ELF-1 (cell line): ENCODE measurements around the gene YIPF3.
"Not testable (repeated sequence)": the region's sequence is repeated elsewhere in the genome, so short reads cannot be mapped to it uniquely, and the experiment has no call there.

Source experiments
- DNase-seq: peaks from one replicate; pipeline ENCODE4 v3.0.0-alpha.2; 2016; ENCODE audit warnings: low read depth, low spot score

YIPF3 gene

GRCh38 chr6:43493230-43493629 is 23.5 kb downstream of the YIPF3 start:
- no peak for DNase-seq

- DNase-seq, result no peak
Observed at GRCh38 chr6:43492673-43493072, 24.1 kb downstream of the YIPF3 start.

- no peak for DNase-seq
Observed at GRCh38 chr6:43491750-43492661, 24.7 kb downstream of the YIPF3 start.

GRCh38 chr6:43490523-43490939 is 26.2 kb downstream of the YIPF3 start:
- no peak for DNase-seq

GRCh38 chr6:43489277-43490072 is 27.3 kb downstream of the YIPF3 start:
- DNase-seq, result peak; percentile 88

- no peak for DNase-seq
Observed at GRCh38 chr6:43488667-43489276, 28.0 kb downstream of the YIPF3 start.

DNA sequence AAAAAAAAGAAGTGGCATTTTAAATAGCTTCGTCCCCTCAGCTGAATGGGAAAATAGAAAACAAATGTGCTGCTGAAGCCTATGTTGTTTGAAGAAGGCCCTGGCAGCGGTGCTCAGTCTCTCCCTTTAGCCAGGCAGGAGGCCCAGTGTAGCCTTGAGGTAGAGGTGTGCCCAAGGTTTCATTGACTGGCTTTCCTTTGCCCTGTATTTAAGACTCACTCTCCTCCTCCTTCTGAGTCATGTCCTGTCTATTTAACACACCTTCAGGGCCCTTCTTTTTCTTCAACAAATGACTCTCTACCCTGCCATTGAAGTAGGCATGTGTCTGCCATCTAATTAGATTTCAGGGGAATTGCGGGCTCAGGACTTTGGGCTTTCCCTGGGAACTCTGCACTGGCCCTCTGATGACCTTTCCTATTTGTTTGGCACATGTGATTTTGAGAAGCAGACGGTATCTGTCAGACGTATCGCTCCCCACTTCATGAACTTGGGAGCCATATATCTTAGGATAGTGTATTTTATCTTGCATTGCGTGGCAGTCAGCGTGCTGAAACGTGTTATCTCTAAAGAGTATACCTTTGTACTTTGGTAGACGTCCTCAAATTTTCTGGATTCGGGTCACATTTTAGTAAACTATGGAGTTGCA is 35.0 kb downstream of the YIPF3 start:
- DNase-seq, result no peak

DNA sequence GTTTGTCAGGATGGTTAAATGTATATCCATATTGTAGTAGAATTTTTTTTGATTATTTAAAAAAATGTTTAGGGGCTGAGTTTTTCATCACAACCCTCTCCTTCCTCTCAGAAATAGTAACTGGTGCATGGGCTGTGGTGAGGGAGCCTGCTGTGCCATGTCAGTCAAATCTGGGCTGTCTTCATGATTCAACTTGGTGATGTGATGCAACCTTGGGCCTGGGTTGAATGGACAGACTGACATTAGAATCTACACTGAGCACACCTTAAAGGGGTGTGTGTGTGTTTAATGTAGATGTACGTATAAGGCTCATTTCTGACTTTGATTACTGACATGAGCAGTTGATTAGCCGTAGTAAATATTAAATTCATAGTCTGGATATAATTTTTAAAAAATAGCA is 35.7 kb downstream of the YIPF3 start:
- no peak for DNase-seq

DNA sequence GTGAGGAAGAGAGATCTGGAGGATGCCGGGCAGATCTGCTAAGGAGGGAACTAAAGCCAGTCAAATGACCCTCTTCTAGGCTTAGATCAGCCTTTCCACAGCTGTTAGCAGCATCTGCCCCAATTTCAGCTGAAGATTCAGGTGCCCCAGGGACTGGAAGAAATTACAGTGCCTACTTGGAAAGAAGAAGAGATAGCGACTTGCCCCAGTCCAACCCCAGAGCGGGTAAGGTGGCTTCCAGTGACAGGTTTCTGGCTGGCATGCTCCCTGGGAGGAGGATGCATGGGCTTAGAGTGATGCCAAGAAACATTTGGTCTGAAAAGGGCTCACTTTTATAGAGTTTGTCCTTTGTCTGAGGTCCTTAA is 38.7 kb downstream of the YIPF3 start:
- no peak for DNase-seq

DNA sequence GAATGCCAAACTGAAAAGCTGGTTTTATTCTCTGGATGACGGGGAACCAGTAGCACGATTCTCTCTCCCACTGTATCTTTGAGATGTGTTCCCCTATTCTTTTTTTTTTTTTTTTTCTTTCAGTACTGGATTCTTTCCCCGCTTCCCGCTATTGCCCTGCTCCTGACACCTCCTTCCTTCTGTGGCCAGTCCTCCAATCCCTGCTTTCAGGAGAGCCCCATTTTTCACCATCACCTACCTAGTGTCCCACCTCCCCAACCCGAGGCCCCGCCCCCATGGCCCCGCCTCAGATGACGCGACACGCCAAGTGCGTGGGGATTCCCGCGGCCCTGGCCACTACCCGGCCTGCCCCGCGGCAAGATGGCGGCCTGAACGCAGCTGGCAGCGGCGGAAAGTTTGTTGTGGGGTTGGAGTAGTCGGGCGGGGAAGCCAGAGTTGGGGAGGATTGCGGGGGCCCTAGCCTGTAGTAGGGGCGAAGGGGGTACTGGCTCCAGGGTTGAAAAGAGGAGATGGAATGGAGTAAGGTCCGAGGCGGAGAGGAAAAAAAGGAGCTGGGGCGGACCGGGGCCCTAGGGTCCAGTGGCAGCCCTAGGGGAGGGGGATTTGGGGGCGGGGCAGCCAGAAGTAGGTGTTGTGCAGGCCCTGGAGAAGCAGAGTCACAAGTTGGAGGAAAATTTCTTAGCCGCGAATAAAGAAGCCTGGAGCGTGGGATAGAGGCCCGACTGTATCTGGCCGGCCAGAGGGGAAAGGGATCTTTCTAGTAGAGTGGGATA is 39.3 kb downstream of the YIPF3 start, which contains the start of gene TJAP1:
TJAP1 (plus strand) TSS at position 336 of the 773 bp plus-strand sequence. CDS start 21,432 bp downstream, outside the sequence.
- peak; percentile 66 for DNase-seq

DNA sequence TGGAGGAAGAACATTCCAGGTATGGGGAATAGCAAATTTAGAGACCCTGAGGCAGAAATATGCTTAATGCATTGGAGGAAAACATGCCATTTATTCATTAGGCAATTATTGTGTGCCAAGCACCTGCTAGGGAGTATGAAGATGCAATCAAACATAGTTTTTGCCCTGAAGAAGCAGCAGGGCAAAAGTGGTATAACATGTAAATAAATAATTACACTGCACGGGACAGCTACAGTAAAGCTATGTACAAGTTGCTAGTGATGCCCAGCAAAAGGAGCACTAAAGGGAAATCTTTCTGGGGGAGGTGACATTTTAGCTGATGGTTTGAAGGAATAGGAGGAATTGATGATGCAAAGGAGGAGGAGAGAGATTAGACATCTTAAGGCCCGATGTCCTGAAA is 40.0 kb downstream of the YIPF3 start:
- DNase-seq, result no peak

- no peak for DNase-seq
Observed at GRCh38 chr6:43475516-43475915, 41.2 kb downstream of the YIPF3 start.

DNA sequence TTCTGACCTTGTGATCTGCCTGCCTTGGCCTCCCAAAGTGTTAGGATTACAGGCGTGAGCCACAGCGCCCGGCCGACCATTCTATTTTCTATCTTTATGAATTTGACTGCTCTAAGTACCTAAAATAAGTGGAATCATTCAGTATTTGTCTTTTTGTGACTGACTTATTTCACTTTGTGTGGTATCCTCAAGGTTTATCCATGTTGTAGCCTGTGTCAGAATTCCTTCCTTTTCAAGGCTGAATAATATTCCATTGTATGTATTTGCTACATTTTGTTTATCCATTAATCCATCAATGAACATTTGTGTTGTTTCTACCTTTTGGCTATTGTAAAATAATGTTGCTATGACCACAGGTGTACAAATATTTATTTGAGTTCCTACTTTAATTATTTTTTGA is 44.2 kb downstream of the YIPF3 start:
- no peak for DNase-seq

DNA sequence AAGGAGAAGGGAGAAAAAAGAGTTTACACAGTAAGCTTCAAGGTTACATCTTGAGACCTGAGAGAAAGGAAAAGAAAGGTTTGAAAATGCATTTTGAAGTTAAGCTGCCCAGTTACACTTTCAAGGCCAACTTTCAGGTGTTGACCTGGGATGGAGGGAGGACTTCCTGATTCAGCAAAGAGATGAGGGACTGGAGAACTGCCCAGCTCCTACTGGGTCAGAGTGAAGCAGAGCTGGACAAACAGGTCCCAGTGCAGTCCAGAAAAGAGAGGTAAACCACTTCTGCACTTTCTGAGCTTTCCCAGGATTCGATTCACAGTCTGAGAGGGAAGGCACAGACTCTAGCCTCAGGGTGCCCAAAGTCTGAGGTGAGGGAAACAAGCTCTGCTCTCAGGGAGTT is 45.3 kb downstream of the YIPF3 start:
- peak; percentile 53 for DNase-seq

GRCh38 chr6:43469947-43470346 is 46.8 kb downstream of the YIPF3 start:
- no peak for DNase-seq

GRCh38 chr6:43468748-43469681 is 47.7 kb downstream of the YIPF3 start:
- DNase-seq, result peak; percentile 93

DNA sequence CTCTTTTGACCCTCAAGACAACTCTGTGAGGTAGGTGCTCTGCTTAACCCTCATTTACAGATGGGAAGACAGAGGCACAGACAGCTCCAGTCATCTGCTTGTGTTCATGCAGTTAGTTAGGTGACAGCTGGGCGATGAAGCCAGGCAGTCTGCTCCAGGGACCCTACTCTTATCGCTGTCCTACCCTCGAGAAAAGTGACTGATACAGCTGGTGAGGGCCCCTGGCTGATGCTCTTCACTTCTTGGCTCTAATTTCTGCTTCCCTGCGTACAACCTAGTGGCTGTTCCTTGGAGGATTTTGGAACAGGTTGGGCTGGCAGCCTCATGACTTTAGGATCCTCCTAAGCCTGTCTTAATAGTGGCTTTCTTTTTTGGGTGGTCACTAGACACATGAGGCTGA is 48.5 kb downstream of the YIPF3 start:
- DNase-seq, result no peak

DNA sequence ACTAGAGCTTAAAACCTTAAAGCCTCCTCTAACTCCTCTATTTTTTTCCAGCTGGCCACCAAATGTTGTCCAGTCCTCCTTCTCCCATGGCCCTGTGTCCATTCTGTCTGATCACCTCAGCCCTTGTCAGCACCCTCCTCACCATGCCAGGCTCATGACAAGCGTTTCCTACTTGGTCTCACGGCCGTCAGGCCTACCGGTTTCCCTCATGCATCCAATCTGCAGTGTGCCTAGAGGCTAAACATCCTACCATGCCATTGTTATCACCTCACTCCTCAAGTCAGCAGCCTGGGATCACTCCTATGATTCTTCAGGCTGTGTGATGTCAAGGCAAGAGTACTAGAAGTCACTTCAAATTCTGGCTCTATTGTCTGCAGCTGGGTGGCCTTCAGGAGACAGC is 49.0 kb downstream of the YIPF3 start:
- DNase-seq, result peak; percentile 62

- DNase-seq, result not testable (repeated sequence)
Observed at GRCh38 chr6:43467265-43467664, 49.5 kb downstream of the YIPF3 start.

DNA sequence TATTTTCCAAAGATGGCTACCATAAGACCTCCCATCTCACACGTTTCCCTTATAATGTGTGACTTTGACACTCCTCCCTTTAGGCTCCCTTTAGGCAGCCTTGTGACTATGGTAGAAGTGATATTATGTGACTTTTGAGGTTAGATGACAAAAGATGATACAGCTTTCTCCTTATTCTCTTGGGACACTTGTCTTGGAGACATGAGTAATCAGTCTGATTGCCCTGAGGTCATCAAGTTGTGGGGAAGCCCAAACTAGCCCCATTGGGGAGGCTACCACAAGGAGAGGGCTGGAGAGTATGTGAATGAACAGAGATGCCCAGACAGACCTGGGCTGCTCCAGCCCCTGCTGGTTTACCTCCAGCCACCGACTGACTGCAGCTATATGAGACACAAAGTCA is 50.8 kb downstream of the YIPF3 start:
- DNase-seq, result no peak
